ENCODE results near the gene CTCFL. TPM values are rescaled to one million over a fixed set of nuclear protein-coding genes. Genes with fewer than 3 reads are reported as not detected.
"Not testable (repeated sequence)": the region's sequence is repeated elsewhere in the genome, so short reads cannot be mapped to it uniquely, and the experiment has no call there.

Gene CTCFL
- polyA plus RNA-seq, 1 experiment, result not detected

DNA sequence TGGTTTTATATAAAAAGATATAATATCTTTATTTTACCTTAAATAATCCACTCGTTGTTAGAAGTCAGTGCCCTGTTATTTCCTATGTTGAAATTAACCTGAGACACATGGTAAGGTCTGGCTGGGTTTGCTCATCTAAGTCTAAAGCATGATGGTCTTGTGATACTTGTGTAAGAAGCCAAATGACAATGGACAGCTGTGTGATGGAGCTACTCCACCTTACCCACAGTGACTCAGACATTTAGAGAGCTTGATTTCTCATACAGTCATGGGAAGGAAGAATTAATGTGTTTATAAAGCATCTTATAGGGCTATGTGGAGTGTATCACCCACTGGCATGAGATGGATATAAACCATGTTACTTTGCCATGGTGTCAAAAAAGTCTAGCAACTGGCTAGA lies 11.7 kb downstream of the CTCFL start:
- H3K36me3 ChIP-seq (ENCODE audit: control insufficient read depth, insufficient read depth, low read length), result no peaks in the 10 kb centered on the region
- no peak overlapping the region for H3K4me3 ChIP-seq (ENCODE audit: low read depth, low read length)
- ChIA-PET POLR2A (no interaction called here), CTCF (interaction anchor here (0.8 to 16.4 kb wide), 8 partner anchors 8 to 697 kb away, joined by 3 to 222 read pairs (median 4); no protein-coding TSS in a partner anchor)
- DNase-seq (ENCODE audit: low read depth), result no peak
- TF ChIP-seq, protein P1, sequence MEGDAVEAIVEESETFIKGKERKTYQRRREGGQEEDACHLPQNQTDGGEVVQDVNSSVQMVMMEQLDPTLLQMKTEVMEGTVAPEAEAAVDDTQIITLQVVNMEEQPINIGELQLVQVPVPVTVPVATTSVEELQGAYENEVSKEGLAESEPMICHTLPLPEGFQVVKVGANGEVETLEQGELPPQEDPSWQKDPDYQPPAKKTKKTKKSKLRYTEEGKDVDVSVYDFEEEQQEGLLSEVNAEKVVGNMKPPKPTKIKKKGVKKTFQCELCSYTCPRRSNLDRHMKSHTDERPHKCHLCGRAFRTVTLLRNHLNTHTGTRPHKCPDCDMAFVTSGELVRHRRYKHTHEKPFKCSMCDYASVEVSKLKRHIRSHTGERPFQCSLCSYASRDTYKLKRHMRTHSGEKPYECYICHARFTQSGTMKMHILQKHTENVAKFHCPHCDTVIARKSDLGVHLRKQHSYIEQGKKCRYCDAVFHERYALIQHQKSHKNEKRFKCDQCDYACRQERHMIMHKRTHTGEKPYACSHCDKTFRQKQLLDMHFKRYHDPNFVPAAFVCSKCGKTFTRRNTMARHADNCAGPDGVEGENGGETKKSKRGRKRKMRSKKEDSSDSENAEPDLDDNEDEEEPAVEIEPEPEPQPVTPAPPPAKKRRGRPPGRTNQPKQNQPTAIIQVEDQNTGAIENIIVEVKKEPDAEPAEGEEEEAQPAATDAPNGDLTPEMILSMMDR (IDR thresholded peaks at IDR 0.05; ENCODE audit: insufficient read depth, low read depth, low read length), result no peak
- peaks cover 14% of the 10 kb centered on the region for H3K27me3 ChIP-seq (ENCODE audit: control insufficient read depth, insufficient read depth, low read length)

DNA sequence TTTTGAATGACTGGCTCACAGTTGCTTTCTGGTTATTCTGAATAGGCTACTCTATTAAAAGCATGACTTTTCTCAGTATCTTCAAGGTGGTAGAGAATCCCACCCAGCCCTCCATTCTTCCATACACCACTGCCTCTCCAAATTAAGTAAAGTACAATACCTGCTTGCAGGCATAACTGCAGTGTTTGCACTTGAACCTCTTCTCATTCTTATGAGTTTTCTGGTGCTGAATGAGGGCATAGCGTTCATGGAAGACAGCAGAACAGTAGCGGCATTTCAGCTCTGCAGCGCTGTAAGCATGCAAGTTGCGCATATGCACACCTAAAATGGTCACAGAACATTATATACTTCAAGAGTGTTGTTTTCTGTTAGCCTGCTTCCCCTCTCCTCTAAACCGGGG lies 12.5 kb downstream of the CTCFL start:
- ChIA-PET POLR2A (no interaction called here), CTCF (interaction anchor here (1.3 to 16.4 kb wide), 4 partner anchors 11 to 697 kb away, joined by 3 to 222 read pairs (median 12); no protein-coding TSS in a partner anchor)
- H3K36me3 ChIP-seq (ENCODE audit: control insufficient read depth, insufficient read depth, low read length), result no peaks in the 10 kb centered on the region
- DNase-seq (ENCODE audit: low read depth), result no peak
- H3K27me3 ChIP-seq (ENCODE audit: control insufficient read depth, insufficient read depth, low read length), result peaks cover 12% of the 10 kb centered on the region
- H3K4me3 ChIP-seq (ENCODE audit: low read depth, low read length), result no peak overlapping the region
- TF ChIP-seq, protein P1 (IDR thresholded peaks at IDR 0.05; ENCODE audit: insufficient read depth, low read depth, low read length), result no peak

DNA sequence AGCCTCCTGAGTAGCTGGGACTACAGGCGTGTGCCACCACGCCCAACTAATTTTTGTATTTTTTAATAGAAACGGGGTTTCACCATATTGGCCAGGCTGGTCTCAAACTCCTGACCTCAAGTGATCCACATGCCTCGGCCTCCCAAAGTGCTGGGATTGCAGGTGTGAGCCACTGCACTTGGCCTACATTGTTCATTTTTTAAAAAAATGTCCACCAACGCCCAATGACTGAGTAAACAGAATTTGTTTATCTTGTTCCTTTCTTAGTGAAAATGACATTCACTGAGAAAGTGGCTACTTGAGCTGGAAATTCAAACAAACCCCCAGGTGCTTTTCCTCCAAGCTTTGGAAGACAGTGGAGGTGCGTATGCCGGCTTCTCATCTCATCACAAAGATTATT lies 13.2 kb downstream of the CTCFL start:
- DNase-seq (ENCODE audit: low read depth); H3K36me3 ChIP-seq (ENCODE audit: control insufficient read depth, insufficient read depth, low read length); POLR2A ChIA-PET: not testable (repeated sequence)

DNA sequence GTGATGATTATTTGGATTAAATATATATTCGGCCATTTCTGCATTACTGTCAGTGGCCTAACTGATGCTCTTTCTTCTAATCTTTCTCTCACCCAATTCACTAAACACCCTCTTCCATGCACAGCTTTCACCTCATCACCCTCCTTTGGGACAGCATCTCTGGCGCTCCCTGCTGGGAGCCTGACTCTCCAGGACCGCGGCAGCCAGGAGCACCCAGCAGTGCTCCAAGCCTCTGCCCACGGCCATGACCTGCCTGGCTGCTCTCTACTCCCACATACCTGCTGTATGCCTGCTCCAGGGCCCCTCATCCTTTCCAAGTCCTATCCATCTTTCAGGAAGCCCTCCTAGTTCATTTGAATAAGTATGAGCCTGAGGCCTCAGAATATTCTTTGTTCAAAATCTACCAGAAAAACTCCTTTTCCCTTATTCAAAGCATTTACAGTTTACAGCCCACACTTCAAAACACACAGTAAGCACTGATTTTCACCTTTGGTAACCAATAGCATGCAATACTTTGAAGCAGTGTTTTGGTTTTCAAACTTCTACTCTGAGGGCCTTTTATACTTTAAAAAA lies 15.2 kb downstream of the CTCFL start:
- H3K36me3 ChIP-seq (ENCODE audit: control insufficient read depth, insufficient read depth, low read length), result no peaks in the 10 kb centered on the region
- TF ChIP-seq, protein P1 (IDR thresholded peaks at IDR 0.05; ENCODE audit: insufficient read depth, low read depth, low read length), result peak; percentile 59
- no peak for DNase-seq (ENCODE audit: low read depth)
- no peak overlapping the region for H3K4me3 ChIP-seq (ENCODE audit: low read depth, low read length)
- peaks cover 9% of the 10 kb centered on the region for H3K27me3 ChIP-seq (ENCODE audit: control insufficient read depth, insufficient read depth, low read length)
- POLR2A ChIA-PET, result no interaction called here
- CTCF ChIA-PET, result interaction anchor here (1.0 to 16.4 kb wide), 7 partner anchors 11 to 700 kb away, joined by 3 to 222 read pairs (median 5); no protein-coding TSS in a partner anchor

More for the DNA sequence above, 13.2 kb downstream of the CTCFL start:
- CTCF ChIA-PET, result interaction anchor here (1.3 to 16.4 kb wide), 3 partner anchors 10 to 698 kb away, joined by 3 to 222 read pairs (median 21); no protein-coding TSS in a partner anchor
- not testable (repeated sequence) for H3K4me3 ChIP-seq (ENCODE audit: low read depth, low read length); H3K27me3 ChIP-seq (ENCODE audit: control insufficient read depth, insufficient read depth, low read length)

DNA sequence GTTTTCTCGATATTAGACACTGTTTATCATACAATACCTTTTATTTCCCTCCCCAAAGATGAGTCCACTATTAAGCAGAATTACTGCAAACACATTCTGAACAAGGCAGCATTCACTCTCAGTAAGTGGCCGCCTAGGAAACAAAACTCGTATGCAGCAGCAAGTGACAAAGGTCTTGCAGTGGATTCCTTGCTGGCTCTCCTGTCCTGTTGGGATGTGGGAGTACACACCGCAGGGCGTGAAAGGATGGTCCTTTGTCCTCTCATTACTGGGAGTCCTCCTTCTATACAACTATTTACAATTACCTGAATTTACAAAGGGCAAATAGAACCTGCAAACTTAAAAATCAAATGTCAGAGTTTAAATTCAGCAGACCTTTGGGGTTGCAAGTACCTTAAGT lies 16.1 kb downstream of the CTCFL start:
- no peaks in the 10 kb centered on the region for H3K36me3 ChIP-seq (ENCODE audit: control insufficient read depth, insufficient read depth, low read length)
- CTCF ChIA-PET, result interaction anchor here (1.0 to 16.4 kb wide), 5 partner anchors 10 to 701 kb away, joined by 3 to 222 read pairs (median 5); no protein-coding TSS in a partner anchor
- peaks cover 9% of the 10 kb centered on the region for H3K27me3 ChIP-seq (ENCODE audit: control insufficient read depth, insufficient read depth, low read length)
- H3K4me3 ChIP-seq (ENCODE audit: low read depth, low read length), result no peak overlapping the region
- POLR2A ChIA-PET, result no interaction called here
- DNase-seq (ENCODE audit: low read depth), result no peak
- TF ChIP-seq, protein P1 (IDR thresholded peaks at IDR 0.05; ENCODE audit: insufficient read depth, low read depth, low read length), result no peak
